Dermis lymphatic vessel endothelial cell (primary cell): ENCODE results near the gene TRIM33. TPM values are rescaled to one million over a fixed set of nuclear protein-coding genes. Genes with fewer than 3 reads are reported as not detected.

Experiments
- total RNA-seq: library from RNA; depleted of rRNA; stranded (reverse); fragments of >200 nt; gene quantifications from 2 replicates; pipeline ENCODE4 v1.2.1, GENCODE V29; 2014

TRIM33 gene
- 24.9 and 27.6 TPM in 2 replicates for total RNA-seq

GRCh38 chr1:114511032-114511785 lies at the start of gene TRIM33:
Gene TRIM33, minus strand, starts transcription at chr1:114511203. Its CDS starts 127 bp downstream, at chr1:114511076.

Other genes starting within 250 kb of the TRIM33 start
- 27.1 and 35.9 TPM in 2 replicates for gene BCAS2, start 70.4 kb upstream of the TRIM33 start, total RNA-seq
- gene DENND2C, start 158.8 kb upstream of the TRIM33 start, total RNA-seq = 8.8 and 9.2 TPM in 2 replicates
- gene AMPD1, start 184.3 kb upstream of the TRIM33 start, total RNA-seq = not detected in 2 replicates
- 81.3 and 83.0 TPM in 2 replicates for gene NRAS, start 205.6 kb upstream of the TRIM33 start, total RNA-seq
- gene CSDE1, start 246.8 kb upstream of the TRIM33 start, total RNA-seq = 1,242 and 1,821 TPM in 2 replicates